LNCAP (cell line): Measurements from ENCODE around the gene DCAF5.

ENCODE experiments used
- TF ChIP-seq, protein P1 (sequence below): fragments of 450-650 bp; IDR thresholded peaks from 2 replicates; pipeline ENCODE4 v1.5.1; 2017; ENCODE audit warnings: mild to moderate bottlenecking

DCAF5 gene

DNA sequence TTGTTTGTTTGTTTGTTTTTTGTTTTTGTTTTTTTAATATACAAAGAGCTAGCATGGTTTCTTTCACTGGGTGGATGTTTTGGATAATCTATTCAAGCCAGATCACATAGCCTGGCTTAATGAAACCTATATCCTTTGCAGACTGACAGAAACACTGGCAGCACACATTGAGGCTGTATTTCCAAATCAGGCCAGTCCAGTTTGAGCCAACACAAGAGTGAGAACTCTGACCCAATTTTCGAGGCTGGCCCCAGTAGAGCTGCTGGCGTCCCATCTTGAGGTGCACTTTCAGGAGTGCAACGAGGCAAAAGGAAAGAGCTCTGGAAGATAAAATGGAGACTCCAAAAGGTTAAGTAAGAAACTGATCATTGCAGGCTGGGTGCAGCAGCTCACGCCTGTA is 129.9 kb downstream of the DCAF5 start:
- TF ChIP-seq, protein P1, sequence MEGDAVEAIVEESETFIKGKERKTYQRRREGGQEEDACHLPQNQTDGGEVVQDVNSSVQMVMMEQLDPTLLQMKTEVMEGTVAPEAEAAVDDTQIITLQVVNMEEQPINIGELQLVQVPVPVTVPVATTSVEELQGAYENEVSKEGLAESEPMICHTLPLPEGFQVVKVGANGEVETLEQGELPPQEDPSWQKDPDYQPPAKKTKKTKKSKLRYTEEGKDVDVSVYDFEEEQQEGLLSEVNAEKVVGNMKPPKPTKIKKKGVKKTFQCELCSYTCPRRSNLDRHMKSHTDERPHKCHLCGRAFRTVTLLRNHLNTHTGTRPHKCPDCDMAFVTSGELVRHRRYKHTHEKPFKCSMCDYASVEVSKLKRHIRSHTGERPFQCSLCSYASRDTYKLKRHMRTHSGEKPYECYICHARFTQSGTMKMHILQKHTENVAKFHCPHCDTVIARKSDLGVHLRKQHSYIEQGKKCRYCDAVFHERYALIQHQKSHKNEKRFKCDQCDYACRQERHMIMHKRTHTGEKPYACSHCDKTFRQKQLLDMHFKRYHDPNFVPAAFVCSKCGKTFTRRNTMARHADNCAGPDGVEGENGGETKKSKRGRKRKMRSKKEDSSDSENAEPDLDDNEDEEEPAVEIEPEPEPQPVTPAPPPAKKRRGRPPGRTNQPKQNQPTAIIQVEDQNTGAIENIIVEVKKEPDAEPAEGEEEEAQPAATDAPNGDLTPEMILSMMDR = no peak

DNA sequence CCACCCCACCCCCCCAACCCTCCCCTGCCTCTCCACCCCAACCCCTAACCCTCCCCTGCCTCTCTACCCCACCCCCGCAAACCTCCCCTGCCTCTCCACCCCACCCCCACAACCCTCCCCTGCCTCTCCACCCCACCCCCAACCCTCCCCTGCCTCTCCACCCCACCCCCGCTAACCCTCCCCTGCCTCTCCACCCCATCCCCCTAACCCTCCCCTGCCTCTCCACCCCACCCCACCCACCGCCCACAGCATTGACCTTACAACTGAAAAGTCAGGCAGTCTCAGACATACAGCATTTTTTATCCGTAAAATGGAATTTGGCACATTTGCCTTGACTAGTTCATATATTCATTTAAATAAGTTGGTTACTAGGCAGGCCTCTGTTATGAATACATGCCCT is 135.2 kb downstream of the DCAF5 start:
- TF ChIP-seq, protein P1 = no peak

DNA sequence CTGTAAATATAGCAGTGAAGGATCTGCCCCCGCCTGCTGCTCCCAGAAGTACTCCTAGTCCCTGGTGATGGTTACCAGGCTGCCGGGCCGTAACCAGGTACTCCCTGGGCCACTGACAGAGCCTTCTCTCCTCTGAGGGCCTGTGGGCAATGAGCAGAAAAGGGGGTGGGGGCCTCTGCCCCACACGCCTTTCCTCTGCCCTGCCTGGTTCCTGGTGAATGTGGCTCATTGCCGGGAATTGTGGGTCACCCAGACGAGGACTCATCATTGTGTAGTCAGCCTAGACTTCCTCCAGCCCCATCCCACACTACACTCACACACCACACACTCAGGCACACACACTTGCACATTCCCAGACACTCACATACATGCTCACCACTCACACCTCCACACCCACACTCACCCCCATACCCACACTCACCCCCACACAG is 138.1 kb downstream of the DCAF5 start:
- TF ChIP-seq, protein P1 = no peak

DNA sequence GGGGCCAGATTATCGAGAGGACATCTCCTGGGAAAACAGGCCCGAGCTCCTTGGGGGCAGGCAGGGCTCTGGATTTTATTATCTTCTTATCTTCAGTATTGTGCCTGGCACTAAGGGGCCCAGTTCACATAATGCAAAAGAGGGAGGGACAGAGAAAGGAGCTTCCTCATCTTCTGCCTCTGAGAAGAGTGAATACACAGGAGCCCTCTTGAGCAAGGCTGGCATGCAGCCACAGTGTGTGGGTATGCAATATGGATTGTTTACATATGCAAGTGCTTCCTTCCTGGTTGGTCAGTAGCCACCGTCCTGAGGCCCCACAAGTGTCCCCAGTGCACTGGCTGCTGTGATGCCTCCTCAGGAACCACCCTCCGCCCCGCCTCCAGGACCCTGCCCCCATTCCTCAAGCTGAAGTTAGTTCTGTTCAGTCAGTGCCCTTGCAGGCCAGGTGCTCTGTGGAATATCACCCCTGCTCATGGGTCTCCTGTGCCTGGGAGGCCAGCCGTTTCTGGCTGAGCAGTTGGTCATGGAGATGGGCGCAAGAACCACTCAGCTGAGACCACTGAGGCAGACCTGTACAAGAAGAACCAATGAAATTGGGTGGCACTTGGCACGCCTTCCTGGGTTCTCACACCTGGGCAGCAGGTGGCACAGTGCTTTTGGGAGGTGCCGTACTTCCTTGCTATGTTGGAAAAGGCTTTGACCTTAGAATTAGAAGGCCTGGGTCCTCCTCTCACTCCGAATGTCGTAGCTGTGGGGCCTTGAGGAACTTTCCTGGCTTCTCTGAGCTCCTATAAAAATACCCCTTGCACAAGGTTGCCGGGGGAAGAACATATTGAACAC is 138.8 kb downstream of the DCAF5 start:
- TF ChIP-seq, protein P1 = no peak; the same call in 1 of the 2 replicates

DNA sequence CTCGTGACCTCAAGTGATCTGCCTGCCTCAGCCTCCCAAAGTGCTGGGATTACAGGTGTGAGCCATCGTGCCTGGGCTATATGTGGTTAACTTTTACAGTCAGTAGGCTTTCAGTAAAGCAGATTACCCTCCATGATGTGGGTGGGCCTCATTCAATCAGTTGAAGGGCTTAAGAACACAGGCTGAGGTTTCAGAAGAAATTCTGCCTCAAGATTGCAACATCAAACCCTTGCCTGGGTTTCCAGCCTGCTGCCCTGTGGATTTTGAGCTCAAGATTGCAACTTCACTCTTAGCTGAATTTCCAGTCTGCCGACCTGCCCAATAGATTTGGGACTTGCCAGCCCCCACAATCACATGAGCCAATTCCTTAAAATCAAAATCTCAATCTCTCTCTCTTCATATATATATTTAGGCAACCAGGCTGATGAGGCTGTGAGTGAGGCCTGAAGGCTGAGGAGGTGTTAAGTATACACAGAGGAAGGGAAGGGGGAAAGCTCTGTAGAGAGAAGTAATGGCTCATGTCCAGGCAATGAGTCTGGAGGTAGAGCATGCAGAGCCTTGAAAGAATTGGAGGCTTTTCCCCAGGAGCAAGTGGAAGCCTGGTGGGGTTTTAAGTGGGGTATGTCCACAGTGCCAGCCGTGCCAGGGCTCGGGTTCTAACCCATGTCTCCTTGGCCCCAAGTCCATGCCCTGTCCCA is 140.5 kb downstream of the DCAF5 start:
- TF ChIP-seq, protein P1 = no peak

DNA sequence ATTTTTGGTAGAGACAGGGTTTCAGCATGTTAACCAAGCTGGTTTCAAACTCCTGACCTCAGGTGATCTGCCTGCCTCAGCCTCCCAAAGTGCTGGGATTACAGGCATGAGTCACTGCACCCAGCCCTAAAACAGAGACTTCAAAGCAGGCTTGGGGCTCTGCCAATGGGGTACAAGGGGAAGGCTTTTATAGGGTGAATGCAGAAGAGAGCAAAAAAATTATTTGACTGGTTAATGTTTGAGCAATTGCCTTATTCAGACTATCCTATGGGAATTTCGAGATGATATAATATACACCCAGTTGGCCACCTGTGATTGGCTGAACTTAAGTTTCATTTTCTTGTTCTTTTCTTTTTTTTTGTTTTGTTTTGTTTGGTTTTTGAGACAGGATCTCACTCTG is 142.3 kb downstream of the DCAF5 start:
- TF ChIP-seq, protein P1 = no peak

DNA sequence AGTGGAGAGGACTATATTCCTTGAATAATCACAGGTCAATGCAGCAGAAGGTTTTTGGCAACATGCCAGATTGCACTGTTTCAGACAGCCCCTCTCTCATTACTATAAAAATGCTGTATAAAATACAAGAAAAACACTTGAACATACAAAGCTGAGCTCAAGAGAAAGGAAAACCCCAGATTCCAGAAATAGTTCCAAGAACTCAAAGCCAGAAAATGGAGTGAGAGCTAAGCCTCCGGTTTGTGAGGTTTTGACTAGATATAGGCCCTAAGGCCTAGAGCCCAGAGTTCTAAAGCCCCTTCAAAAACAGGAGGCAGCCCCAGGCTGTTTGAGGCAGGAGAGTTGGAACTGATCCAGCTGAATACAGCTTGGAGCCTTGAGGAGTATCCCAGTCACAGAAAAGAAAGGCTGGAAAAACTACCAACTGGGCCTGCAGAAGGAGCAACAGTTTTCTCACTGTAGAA is 144.5 kb downstream of the DCAF5 start:
- TF ChIP-seq, protein P1 = no peak
